GM08714 (cell line): ENCODE data around the gene KRT8.

ENCODE experiments used
- H3K4me3 ChIP-seq: fragments of 200-500 bp; sonication (Bioruptor generic); 2 replicates; pipeline ENCODE4 v1.5.1; 2014; ENCODE audit warnings: mild to moderate bottlenecking, low read length, inconsistent platforms
- ZNF274 ChIP-seq: IDR thresholded peaks from 2 replicates; pipeline ENCODE4 v1.6.1; 2012; ENCODE audit warnings: mild to moderate bottlenecking, low read depth, low read length

Gene KRT8

DNA sequence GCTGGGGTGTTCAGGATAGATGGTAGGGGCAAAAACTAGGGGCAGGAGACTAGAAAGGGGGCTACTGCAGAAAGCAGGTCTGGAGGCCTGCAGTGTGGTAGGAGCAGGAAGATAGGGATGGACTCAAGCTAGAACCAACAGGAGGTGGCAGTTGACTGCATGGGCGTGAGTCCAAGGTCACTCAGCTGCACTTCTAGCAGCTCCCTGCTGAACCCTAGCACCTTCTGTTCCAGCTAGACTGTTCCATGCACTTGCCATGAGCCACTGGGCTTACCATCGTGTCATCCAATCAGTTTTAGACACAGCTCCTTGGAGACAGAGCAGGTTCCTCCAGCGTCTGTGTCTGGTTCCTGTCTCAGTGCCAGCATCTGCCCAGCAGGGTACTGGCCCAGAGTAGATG, 11.3 kb upstream of the KRT8 start:
- no peak for TF ChIP-seq ZNF274
- no peak overlapping the region for H3K4me3 ChIP-seq

GRCh38 chr12:52915637-52916036, 10.8 kb upstream of the KRT8 start:
- TF ChIP-seq ZNF274: no peak
- H3K4me3 ChIP-seq: no peak overlapping the region

- TF ChIP-seq ZNF274: no peak
- no peak overlapping the region for H3K4me3 ChIP-seq
Observed at GRCh38 chr12:52914576-52915121, 9.8 kb upstream of the KRT8 start.

- TF ChIP-seq ZNF274: no peak
- no peak overlapping the region for H3K4me3 ChIP-seq
Observed at GRCh38 chr12:52913431-52913821, 8.6 kb upstream of the KRT8 start.

DNA sequence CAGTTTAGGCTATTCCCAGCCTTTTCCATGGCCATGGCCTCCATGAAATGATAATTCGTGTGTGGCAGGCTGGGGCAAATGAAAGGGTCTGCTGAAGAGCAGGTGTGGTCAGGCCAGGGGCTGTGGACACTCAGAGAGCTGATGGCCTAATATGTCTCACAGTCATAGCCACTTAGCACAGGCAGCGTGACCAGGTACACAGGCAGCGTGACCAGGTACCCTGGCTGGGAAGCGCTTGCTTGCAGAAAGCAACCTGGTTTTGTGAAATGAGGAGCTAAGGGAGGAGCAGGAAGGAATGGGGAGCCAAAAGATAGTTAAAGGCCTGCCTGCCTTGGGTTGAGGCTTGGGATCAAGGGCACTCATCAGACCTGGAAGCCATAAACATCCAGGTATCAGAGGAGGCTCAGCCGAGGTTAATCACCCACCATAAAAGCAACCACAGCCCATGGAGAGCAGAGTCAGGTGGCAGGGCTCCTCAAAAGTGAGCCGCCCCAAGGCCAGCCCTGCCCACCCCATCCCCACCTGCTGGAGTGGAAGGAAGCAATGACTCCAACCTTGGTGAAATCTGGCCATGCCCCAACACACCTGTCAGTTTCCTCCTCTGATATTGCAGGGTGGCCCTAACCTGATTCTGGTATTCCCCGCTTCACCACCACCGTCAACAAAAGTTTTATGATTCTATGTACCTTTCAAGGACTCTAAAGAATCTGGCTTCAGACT, 8.0 kb upstream of the KRT8 start:
- TF ChIP-seq ZNF274: no peak

GRCh38 chr12:52910248-52910883, 5.5 kb upstream of the KRT8 start:
- no peak overlapping the region for H3K4me3 ChIP-seq
- no peak for TF ChIP-seq ZNF274

More for the DNA sequence above, 8.0 kb upstream of the KRT8 start:
- no peak overlapping the region for H3K4me3 ChIP-seq

DNA sequence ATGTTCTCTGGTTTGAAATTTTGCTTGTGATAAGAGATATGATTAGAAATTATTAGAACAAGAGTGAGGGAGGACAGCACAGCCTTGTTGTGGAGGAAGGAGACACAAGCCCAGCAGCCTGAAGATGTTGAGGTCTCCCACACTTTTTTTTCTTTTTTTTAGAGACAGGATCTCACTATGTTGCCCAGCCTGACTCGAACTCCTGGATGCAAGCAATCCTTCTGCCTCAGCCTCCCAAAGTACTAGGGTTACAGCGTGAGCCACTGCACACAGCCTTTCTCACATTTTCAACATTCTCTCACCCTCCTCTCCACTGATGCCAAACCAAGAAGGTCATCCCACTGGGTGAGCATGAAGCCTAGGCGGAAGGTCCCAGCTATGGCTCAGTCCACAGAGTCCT, 4.9 kb upstream of the KRT8 start:
- no peak overlapping the region for H3K4me3 ChIP-seq
- no peak for TF ChIP-seq ZNF274

GRCh38 chr12:52909331-52909730, 4.5 kb upstream of the KRT8 start:
- H3K4me3 ChIP-seq: no peak overlapping the region
- no peak for TF ChIP-seq ZNF274

DNA sequence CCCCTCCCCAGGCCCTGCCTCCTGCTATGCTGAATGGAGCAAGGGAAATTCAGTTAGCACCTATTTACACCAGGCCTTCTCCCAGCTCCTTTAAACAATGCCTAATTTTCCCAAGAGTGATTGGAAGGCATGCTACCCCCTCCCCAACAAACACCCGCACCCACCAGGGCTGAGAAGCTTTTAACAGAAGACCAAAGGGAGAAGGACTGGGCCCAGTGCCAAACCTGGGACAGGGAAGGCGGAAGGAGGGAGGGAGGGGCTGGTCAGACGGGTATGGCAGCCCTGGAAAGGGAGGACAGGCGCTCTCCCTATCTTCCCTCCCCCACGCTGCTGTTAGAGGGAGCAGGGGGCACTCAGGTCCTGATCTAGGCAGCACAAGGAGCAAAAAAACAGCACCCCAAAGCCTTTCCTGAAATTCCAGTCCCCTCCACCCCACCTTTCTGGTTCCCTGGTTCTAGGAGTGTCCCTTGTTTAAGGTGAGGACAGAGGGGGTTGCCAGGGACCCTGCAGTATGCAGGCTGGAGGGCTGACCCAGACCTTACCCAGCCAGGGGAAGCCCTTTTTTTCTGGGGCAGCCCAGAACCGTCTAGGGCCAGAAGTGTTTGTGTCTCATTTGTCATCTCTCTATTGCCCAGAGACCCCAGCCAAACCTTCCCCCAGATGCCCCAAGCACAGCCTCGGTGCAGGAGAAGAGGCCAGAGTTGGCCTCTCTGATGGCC, 2.4 kb upstream of the KRT8 start:
- no peak for TF ChIP-seq ZNF274
- no peak overlapping the region for H3K4me3 ChIP-seq

GRCh38 chr12:52906191-52906601, 1.3 kb upstream of the KRT8 start:
- no peak overlapping the region for H3K4me3 ChIP-seq
- no peak for TF ChIP-seq ZNF274

- peak overlapping the region; percentile 13; the same call in 1 of the 2 replicates for H3K4me3 ChIP-seq
Observed at GRCh38 chr12:52903855-52904508, 894 bp downstream of the KRT8 start.

GRCh38 chr12:52903285-52903854, 1.5 kb downstream of the KRT8 start:
- no peak overlapping the region for H3K4me3 ChIP-seq
- no peak for TF ChIP-seq ZNF274

More at GRCh38 chr12:52903855-52904508, 894 bp downstream of the KRT8 start:
- TF ChIP-seq ZNF274: no peak

- H3K4me3 ChIP-seq: no peak overlapping the region
- no peak for TF ChIP-seq ZNF274
Observed at GRCh38 chr12:52901715-52902541, 2.9 kb downstream of the KRT8 start.
